GM15510 (cell line): ENCODE measurements around the gene LGSN.

ENCODE experiments used
- POLR2A ChIP-seq: IDR thresholded peaks from 3 replicates; pipeline ENCODE4 v1.6.1; 2011; ENCODE audit warnings: borderline replicate concordance; ENCODE audit not compliant: insufficient read length; ENCODE audit errors: extremely low read depth

LGSN gene

DNA sequence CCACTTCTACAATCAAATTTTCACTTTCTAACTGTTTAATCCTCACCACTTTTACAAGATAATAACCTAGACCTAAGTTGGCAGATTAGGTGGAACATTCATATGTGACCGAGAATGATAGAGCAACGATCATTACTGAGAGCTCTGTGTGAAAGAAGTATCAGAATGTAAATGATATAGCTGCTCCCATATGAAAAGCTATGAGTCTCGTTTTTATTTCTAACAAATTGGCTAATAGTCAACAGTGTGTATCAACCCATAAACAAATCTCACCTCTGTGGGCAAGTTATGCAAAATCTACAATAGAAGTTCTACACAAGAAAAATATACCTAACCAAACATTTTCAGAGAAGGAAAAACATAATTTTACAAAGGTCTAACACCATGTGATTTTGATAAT lies 3.7 kb downstream of the LGSN start:
- no peak for TF ChIP-seq POLR2A

DNA sequence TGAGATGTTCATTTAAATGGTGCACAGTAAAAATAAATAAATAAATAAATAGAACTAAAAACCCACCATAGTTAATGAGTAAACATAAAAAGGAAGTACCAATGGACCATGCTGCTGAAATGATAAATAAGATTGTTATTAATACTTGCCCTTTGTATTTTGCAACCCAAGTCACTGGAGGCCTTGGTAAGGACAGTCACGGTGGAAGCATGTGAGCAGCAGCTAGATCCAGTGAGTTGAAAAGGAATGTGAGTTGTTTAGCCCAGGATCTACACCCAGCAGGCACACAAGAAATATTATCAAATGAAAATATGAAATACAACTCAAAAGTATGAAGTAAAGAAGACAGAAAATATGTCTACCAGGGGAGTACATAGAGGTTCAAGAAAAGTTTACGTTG lies 6.7 kb downstream of the LGSN start:
- TF ChIP-seq POLR2A: no peak

DNA sequence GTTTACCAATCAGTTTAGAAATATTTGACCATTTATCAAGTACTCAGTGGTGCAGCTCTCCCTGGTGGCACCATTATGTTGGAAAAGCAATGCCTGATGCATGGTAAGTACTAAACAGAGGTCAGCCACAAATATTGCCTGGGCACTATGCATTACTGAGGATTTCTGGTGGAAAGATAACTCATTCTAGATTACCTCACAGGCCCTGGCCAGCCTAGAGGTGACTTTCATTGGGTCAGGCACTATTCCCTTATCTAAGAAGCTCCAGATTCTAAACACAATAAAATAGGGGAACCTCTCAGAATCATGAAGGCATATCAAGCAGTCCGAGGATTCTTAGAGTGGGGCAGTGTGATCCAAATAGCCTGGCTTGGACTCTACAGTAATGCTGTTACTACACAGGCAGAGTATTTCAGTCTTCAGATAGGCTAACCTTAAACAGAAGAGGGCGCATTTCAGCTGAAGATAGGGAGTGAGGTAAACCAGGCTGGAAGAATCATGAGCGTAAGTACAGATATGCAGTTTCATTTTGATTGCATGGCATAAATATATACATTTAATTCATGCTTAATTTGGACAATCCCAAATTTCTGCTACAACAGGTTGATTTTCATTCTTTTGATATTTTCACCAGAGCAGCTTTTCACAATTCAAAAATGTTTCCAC lies 12.1 kb downstream of the LGSN start:
- TF ChIP-seq POLR2A: no peak

DNA sequence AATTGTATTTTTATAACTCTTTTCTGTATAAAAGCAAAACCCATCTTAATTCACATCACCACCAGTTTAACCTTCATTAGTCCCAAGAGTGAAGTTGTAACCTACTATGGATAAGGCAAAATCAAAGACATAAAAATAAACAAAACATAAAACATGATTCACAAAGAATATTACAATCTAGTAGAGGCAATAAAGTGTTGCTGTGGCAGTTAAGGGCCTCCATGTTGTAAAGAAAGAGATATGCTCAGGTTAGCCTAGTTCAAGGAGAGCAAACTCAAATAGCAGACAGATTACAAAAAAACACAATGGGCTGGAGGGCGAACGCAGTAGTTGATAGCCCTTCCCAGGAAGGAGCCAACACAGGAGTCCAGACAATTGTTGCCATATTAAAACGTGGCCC lies 13.4 kb downstream of the LGSN start:
- TF ChIP-seq POLR2A: no peak

DNA sequence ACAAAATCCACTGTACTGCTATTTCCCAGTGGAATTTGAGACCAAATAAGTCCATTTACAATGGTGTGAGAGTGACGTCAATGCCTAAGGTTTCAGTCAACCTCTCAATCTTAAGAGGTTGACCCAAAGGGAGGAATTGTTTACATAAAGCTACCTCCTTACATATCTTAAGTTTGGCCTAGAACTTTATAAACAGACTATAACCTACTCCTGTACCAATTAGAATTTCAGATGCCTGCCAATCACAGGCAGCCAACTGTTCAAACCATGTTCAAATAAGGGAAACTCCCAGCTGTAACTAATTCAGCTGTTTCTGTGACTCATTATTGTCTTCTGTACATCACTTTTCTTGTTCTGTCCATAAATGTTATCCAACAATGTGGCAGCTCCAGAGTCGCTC lies 14.5 kb downstream of the LGSN start:
- no peak for TF ChIP-seq POLR2A

DNA sequence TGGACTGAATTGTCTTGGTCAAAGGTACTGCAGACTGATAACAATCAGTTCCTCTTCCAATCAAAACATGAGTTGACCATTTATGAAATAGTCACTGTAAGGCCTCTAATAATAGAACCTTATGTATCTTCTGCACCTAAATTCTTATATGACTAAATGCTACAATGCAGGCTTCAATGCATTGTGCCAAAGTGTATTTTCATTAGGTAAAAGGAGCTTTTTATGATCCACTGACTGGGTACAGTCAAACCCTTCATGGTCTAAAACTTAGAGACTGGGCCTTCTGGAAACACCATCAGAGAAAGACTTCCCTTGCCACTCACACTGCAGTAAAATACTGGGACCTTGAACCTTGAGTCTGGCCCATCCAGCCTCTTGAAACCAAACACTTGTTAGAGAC lies 16.3 kb downstream of the LGSN start:
- no peak for TF ChIP-seq POLR2A

DNA sequence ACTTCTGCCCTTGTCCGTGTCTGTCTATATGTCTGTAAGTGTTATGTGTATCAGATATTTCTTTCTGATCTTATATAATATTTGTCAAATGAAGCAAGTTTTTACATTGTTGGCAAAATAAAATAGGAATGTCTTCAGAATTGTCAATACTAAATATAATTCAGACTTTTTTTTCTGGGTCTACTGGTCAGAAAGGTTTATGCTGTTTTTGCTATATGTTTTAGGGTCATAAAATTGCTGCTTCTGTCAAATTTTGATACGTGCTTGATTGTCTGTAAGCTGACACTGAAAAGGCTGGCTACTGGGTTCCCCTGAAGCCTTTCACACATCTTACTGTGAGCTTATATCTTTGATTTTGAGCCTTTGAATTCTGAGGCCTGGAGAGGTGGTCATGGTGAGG lies 20.1 kb downstream of the LGSN start:
- no peak for TF ChIP-seq POLR2A

DNA sequence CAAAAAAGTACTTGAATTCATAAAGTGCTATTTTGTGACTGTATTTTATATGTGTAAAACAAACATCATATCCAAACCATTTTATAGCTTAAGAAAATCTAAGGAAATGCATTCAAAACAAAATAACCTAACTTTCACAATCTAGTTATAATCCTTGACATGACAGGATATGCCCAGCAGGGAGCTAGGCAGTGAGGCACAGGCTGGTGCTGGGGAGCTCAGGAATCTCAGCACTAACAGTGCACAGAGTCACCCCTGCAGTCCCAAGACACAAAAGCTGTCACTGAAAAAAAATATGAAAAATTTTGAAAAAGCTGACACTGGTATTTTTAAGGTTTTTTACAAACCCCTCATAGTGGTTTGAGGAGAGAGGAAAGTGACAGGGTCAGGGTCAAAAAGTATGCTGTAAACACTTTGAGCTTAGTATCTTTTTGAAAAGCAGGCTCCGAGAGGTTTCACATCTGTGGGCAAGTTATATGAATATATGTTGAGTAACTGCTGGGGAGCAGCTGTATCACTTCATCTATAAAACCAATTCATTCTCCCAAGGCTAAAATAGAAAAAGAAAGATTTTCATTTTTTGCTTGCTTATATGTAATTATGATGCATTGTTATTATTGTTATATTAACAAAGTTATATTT lies 24.1 kb downstream of the LGSN start:
- TF ChIP-seq POLR2A: no peak

DNA sequence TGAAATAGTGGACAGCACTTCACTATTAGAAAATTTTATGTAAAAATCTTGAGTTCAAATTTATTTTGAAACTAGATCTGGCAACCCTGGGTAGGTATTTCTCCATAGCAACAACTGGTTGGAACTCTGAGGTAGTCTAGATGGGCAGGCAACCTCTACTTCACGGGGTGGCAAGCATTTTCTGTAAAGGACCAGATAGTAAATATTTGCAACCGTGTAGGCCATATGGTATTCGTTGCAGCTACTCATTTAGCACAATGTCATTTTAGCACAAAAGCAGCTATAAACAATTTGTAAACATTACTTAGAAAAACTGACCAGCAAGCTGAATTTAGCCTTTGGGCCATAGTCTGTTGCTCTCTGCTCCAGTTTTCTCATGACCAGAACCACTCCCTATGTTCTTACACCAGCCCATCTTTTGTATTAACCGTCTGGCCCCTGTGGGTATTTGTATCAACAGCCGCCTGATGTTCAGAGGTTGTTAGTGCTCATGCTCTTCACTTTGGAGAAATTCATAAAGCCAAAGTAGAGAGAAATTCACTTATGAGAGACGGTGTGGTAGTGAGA lies 29.2 kb downstream of the LGSN start:
- no peak for TF ChIP-seq POLR2A

DNA sequence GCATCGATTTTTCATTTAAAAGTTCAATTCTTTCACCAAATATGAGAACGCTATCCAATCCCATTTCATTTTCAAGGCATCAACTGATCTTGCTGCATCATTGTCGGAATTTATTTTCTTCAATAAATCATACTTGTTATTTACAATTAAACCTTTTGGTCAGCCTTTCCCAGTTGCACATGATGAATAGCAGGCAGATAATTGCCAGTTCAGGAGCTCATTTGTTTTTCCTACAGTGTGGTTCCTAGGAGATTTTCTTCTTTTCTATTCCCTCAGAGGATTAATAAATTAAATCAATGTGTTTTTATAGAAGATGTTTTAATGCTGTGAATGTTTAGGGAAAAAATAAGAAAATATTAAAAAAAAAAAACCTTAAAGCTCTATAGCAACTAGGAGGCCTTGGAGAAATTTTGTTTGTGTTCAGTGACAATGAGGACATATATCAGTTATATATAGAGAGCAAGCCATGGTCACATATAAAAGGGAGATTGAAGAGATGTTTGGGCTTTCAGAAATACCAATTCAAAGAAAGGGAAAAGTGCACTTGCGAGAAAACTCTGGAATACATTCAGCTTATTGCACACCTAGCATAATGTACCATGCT lies 30.4 kb downstream of the LGSN start:
- TF ChIP-seq POLR2A: no peak

DNA sequence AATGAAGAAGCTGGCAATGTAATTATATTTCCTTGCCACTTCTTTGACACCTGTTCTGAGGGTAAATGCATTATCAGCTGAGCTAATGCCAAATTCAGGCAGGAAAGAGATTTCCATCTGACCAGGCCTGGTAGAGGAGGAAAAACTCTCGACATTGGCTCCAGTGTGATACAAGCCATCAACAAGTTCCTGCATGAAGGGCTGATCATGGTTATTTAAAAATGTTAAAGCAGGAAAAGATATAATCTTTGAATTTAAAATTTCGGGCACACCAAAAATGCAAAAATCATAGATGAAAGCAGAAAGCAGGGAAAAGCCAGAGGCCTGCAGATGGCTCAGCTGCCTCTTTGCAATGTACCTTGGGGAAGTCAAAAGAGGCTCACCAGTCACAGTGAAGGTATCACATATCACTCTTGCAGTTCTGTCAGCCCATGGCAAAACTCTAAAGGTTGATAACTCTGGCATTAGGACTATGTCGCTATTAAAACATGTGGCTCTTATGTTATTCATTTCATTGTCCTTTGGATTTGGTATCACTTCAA lies 39.1 kb downstream of the LGSN start:
- TF ChIP-seq POLR2A: no peak

DNA sequence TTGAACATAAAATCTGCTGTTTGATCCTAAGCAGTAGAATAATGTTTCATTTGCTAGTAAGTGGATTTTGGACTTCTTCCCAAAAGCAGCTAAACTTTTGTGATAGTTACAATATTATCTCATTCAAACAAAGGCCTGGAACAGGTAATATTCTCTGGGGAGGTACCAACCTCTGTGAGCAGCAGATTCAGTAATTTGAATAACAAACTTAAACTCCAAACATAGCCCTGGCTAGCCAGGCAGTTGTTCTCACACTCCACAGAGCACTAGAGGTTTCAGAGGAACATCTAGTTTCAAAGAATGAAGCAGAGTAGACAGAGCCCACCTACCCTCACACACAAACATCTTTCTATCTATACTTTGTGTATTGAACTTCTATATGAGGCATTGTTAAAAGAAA lies 40.9 kb downstream of the LGSN start:
- no peak for TF ChIP-seq POLR2A

DNA sequence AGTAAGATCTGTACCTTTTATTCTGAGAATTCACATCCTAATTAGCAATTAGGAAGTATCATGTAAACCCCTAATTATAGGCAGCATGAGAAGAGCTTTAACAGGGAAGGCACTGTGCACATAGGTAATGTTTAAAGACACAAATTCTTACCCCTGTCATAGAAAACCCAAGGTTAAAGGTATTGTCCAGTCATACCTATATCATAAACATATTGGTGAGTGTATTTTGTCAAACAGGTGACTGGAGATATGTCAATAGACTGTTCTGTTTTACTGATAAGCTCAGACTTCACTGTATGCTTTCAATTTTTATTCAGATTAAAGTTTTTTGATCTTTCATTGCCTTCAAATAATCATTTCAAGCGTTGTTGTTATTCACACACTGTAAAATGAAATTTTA lies 43.8 kb downstream of the LGSN start:
- TF ChIP-seq POLR2A: no peak

DNA sequence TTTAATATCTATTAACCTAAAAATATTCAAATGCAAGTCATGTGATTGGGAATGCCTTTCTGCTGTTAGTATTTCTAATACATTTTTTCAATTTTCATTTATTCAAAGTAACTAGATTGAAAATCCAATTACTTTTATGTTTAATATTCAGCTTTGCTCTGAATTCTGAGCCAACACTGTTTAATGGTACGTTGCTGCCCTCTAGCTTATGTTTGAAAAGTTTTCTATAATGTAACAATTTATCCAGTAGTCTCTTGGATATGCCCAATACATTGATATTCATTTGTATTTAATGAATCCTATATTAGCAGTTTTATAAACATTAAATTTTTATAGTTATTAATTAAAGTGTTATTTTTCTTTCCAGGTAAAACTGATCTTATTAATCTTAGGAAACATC lies 47.4 kb downstream of the LGSN start:
- TF ChIP-seq POLR2A: no peak

DNA sequence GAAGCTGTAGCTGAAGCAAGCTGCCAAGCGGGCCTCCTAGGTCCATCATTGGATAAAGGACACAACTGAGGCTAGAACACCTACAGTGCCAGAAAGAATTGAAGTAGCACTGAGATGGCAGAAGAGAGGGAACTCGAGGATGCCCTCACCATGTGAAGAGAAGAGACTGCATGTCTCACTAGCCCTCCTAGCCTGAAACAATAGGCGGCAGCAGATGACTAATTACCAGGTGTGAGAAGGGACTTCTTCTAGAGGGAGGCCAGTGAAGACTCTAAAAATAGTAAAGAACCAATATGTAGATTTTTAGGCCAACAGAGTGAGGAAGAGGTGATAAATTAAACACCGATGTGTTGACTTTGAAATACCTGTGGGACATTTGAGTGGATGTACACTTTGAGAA lies 50.3 kb downstream of the LGSN start:
- TF ChIP-seq POLR2A: no peak
